BLaER1 (cell line): Measurements from ENCODE around the gene FSCN2.

Experiments
- H3K27ac ChIP-seq: shearing (Covaris generic); formaldehyde crosslinking; 2 replicates; pipeline ENCODE4 v1.8.1; 2022
- H3K27me3 ChIP-seq: shearing (Covaris generic); formaldehyde crosslinking; 2 replicates; pipeline ENCODE4 v1.8.1; 2022
- H3K36me3 ChIP-seq: shearing (Covaris generic); formaldehyde crosslinking; 2 replicates; pipeline ENCODE4 v1.8.1; 2022
- H3K4me1 ChIP-seq: shearing (Covaris generic); formaldehyde crosslinking; 2 replicates; pipeline ENCODE4 v1.8.1; 2022
- H3K4me2 ChIP-seq: shearing (Covaris generic); formaldehyde crosslinking; 2 replicates; pipeline ENCODE4 v1.8.1; 2022
- H3K4me3 ChIP-seq: shearing (Covaris generic); formaldehyde crosslinking; 2 replicates; pipeline ENCODE4 v1.8.1; 2022
- H3K9ac ChIP-seq: shearing (Covaris generic); formaldehyde crosslinking; 2 replicates; pipeline ENCODE4 v1.8.1; 2022
- H3K9me3 ChIP-seq: shearing (Covaris generic); formaldehyde crosslinking; 2 replicates; pipeline ENCODE4 v1.8.1; 2022
- H4K20me1 ChIP-seq: shearing (Covaris generic); formaldehyde crosslinking; 2 replicates; pipeline ENCODE4 v1.8.1; 2022
- Cebpa-rat ChIP-seq: shearing (Covaris generic); IDR thresholded peaks from 2 replicates; pipeline ENCODE4 v1.8.1; 2022

The FSCN2 gene

GRCh38 chr17:81503619-81504018 is 24.6 kb upstream of the FSCN2 start:
- no peak overlapping the region for H3K4me3 ChIP-seq
- no peak overlapping the region for H3K4me2 ChIP-seq
- H3K27me3 ChIP-seq, result peaks cover 5% of the 10 kb centered on the region; the same call in 1 of the 2 replicates

GRCh38 chr17:81508639-81509206 is 19.5 kb upstream of the FSCN2 start:
- TF ChIP-seq Cebpa-rat, result no peak
- Histone ChIP-seq H3K4me1 (peaks cover 22% of the 10 kb centered on the region), H4K20me1 (peaks cover 58% of the 10 kb centered on the region), H3K36me3 (peaks cover 40% of the 10 kb centered on the region), H3K27ac (peak overlapping the region; percentile 89; the same call in 1 of the 2 replicates), H3K4me2 (peak overlapping the region; percentile 97), H3K4me3 (peak overlapping the region; percentile 97), H3K9ac (peak overlapping the region; percentile 96; the same call in 1 of the 2 replicates), H3K9me3 (peaks cover 9% of the 10 kb centered on the region; the same call in 1 of the 2 replicates), H3K27me3 (no peaks in the 10 kb centered on the region)

More at GRCh38 chr17:81503619-81504018, 24.6 kb upstream of the FSCN2 start:
- Histone ChIP-seq H4K20me1 (peaks cover 20% of the 10 kb centered on the region), H3K9me3 (no peaks in the 10 kb centered on the region), H3K27ac (no peak overlapping the region), H3K36me3 (peaks cover 4% of the 10 kb centered on the region), H3K4me1 (peaks cover 8% of the 10 kb centered on the region), H3K9ac (no peak overlapping the region)
- TF ChIP-seq Cebpa-rat, result no peak

- Histone ChIP-seq H4K20me1 (peaks cover 58% of the 10 kb centered on the region), H3K9ac (peak overlapping the region; percentile 96), H3K27ac (peak overlapping the region; percentile 89; the same call in 1 of the 2 replicates)
Measured at GRCh38 chr17:81509207-81509971, 18.8 kb upstream of the FSCN2 start.

GRCh38 chr17:81509972-81510784 is 18.0 kb upstream of the FSCN2 start:
- Histone ChIP-seq H3K9me3 (peaks cover 9% of the 10 kb centered on the region; the same call in 1 of the 2 replicates), H3K27ac (peak overlapping the region; percentile 89), H3K4me2 (peak overlapping the region; percentile 97), H3K4me1 (peaks cover 22% of the 10 kb centered on the region), H4K20me1 (peaks cover 58% of the 10 kb centered on the region), H3K36me3 (peaks cover 40% of the 10 kb centered on the region), H3K4me3 (peak overlapping the region; percentile 97), H3K27me3 (no peaks in the 10 kb centered on the region), H3K9ac (peak overlapping the region; percentile 96)
- no peak for TF ChIP-seq Cebpa-rat

More at GRCh38 chr17:81509207-81509971, 18.8 kb upstream of the FSCN2 start:
- H3K4me2 ChIP-seq, result peak overlapping the region; percentile 97
- peaks cover 40% of the 10 kb centered on the region for H3K36me3 ChIP-seq
- no peak for TF ChIP-seq Cebpa-rat
- H3K27me3 ChIP-seq, result no peaks in the 10 kb centered on the region
- peaks cover 9% of the 10 kb centered on the region; the same call in 1 of the 2 replicates for H3K9me3 ChIP-seq
- H3K4me3 ChIP-seq, result peak overlapping the region; percentile 97
- H3K4me1 ChIP-seq, result peaks cover 22% of the 10 kb centered on the region

GRCh38 chr17:81510785-81511553 is 17.2 kb upstream of the FSCN2 start:
- H3K27ac ChIP-seq, result peak overlapping the region; percentile 89
- H3K9me3 ChIP-seq, result peaks cover 9% of the 10 kb centered on the region; the same call in 1 of the 2 replicates
- peak overlapping the region; percentile 96 for H3K9ac ChIP-seq
- peaks cover 40% of the 10 kb centered on the region for H3K36me3 ChIP-seq
- H3K4me2 ChIP-seq, result peak overlapping the region; percentile 97
- TF ChIP-seq Cebpa-rat, result no peak
- H3K4me1 ChIP-seq, result peaks cover 29% of the 10 kb centered on the region
- H4K20me1 ChIP-seq, result peaks cover 65% of the 10 kb centered on the region
- no peaks in the 10 kb centered on the region for H3K27me3 ChIP-seq
- peak overlapping the region; percentile 97 for H3K4me3 ChIP-seq

- peaks cover 40% of the 10 kb centered on the region for H3K36me3 ChIP-seq
- TF ChIP-seq Cebpa-rat, result no peak
Measured at GRCh38 chr17:81511554-81511803, 16.7 kb upstream of the FSCN2 start.

GRCh38 chr17:81511804-81512561 is 16.2 kb upstream of the FSCN2 start:
- Histone ChIP-seq H3K27ac (peak overlapping the region; percentile 89), H4K20me1 (peaks cover 69% of the 10 kb centered on the region), H3K9me3 (peaks cover 9% of the 10 kb centered on the region; the same call in 1 of the 2 replicates), H3K9ac (peak overlapping the region; percentile 96), H3K36me3 (peaks cover 40% of the 10 kb centered on the region), H3K4me2 (peak overlapping the region; percentile 97), H3K4me3 (peak overlapping the region; percentile 97), H3K27me3 (no peaks in the 10 kb centered on the region), H3K4me1 (peaks cover 39% of the 10 kb centered on the region)
- TF ChIP-seq Cebpa-rat, result no peak

More at GRCh38 chr17:81511554-81511803, 16.7 kb upstream of the FSCN2 start:
- H3K9me3 ChIP-seq, result peaks cover 9% of the 10 kb centered on the region; the same call in 1 of the 2 replicates
- peak overlapping the region; percentile 97 for H3K4me2 ChIP-seq
- H3K4me1 ChIP-seq, result peaks cover 34% of the 10 kb centered on the region
- H4K20me1 ChIP-seq, result peaks cover 70% of the 10 kb centered on the region
- peak overlapping the region; percentile 97 for H3K4me3 ChIP-seq
- no peaks in the 10 kb centered on the region for H3K27me3 ChIP-seq
- H3K27ac ChIP-seq, result peak overlapping the region; percentile 89
- peak overlapping the region; percentile 96 for H3K9ac ChIP-seq

- peak within 1 kb of the TSS; percentile 99 for H3K4me2 ChIP-seq
- peaks cover 46% of the 10 kb centered on the region for H3K4me1 ChIP-seq
- peaks cover 9% of the 10 kb centered on the region; the same call in 1 of the 2 replicates for H3K9me3 ChIP-seq
- no peaks in the 10 kb centered on the region for H3K27me3 ChIP-seq
- H4K20me1 ChIP-seq, result peaks cover 61% of the 10 kb centered on the region
- peaks cover 40% of the 10 kb centered on the region for H3K36me3 ChIP-seq
- H3K27ac ChIP-seq, result peak within 1 kb of the TSS; percentile 98
- H3K4me3 ChIP-seq, result peak within 1 kb of the TSS; percentile 97
- H3K9ac ChIP-seq, result peak within 1 kb of the TSS; percentile 96
- TF ChIP-seq Cebpa-rat, result no peak
Measured at GRCh38 chr17:81512562-81513371, 15.4 kb upstream of the FSCN2 start, which contains the start of gene ACTG1. ACTG1 (minus strand) TSS chr17:81512799; CDS start chr17:81512354, 445 bp downstream.
